HUES64 (cell line): ENCODE data around the gene DHRS9.
"Not testable (repeated sequence)": the region's sequence is repeated elsewhere in the genome, so short reads cannot be mapped to it uniquely, and the experiment has no call there.

Experiments used
- H3K27ac ChIP-seq: 2 replicates; pipeline ENCODE4 v1.7.0; 2013; ENCODE audit warnings: low read depth, low read length, inconsistent platforms
- H3K27me3 ChIP-seq: 2 replicates; pipeline ENCODE4 v1.6.1; 2013; ENCODE audit warnings: mild to moderate bottlenecking, low read length; ENCODE audit not compliant: insufficient read depth
- H3K36me3 ChIP-seq: 2 replicates; pipeline ENCODE4 v1.6.1; 2013; ENCODE audit warnings: mild to moderate bottlenecking, low read length; ENCODE audit not compliant: insufficient read depth
- H3K4me1 ChIP-seq: 2 replicates; pipeline ENCODE4 v1.6.1; 2013; ENCODE audit warnings: mild to moderate bottlenecking, low read length, moderate library complexity; ENCODE audit not compliant: insufficient read depth
- H3K4me3 ChIP-seq: 2 replicates; pipeline ENCODE4 v1.5.1; 2013; ENCODE audit warnings: mild to moderate bottlenecking, low read length, moderate library complexity
- H3K9ac ChIP-seq: 2 replicates; pipeline ENCODE4 v1.6.1; 2013; ENCODE audit warnings: mild to moderate bottlenecking, low read depth, low read length
- H3K9me3 ChIP-seq: 2 replicates; pipeline ENCODE4 v1.6.1; 2013; ENCODE audit warnings: low read depth, low read length; ENCODE audit not compliant: insufficient read depth
- WGBS: fragments of 150-250, 120-280 bp; methylation state at CpG from one replicate; pipeline ENCODE4 v1.1.7; 2013; ENCODE audit warnings: missing lambda C conversion rate; 5-methylcytosine and 5-hydroxymethylcytosine counted together

Gene DHRS9

DNA sequence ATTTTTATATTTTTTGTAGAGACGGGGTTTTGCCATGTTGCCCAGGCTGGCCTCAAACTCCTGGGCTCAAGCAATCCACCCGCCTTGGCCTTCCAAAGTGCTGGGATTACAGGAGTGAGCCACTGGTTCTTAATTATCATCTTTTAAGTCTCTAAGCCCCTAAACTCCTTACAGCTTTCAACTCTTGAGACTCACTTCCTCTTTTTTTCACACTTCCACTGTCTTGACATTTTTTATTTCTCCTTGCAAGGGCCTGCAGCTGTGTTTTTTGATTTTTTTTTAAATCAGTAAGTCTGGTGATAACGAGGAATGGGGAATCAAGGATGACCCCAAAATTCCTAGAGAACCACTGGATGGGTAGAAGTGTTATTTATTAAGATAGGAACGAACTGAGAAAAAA is 29.7 kb upstream of the DHRS9 start:
- no peak overlapping the region for H3K9ac ChIP-seq
- H3K27me3 ChIP-seq: no peaks in the 10 kb centered on the region
- 91% methylated on average over 4 of the region's 4 CpGs for WGBS
- no peaks in the 10 kb centered on the region; the same call in 1 of the 2 replicates for H3K9me3 ChIP-seq
- H3K4me3 ChIP-seq: no peak overlapping the region
- no peaks in the 10 kb centered on the region for H3K36me3 ChIP-seq
- H3K27ac ChIP-seq: no peak overlapping the region
- H3K4me1 ChIP-seq: 0 out of 2 replicates have a peak, but pooled peaks cover 3% of the 10 kb centered on the region

DNA sequence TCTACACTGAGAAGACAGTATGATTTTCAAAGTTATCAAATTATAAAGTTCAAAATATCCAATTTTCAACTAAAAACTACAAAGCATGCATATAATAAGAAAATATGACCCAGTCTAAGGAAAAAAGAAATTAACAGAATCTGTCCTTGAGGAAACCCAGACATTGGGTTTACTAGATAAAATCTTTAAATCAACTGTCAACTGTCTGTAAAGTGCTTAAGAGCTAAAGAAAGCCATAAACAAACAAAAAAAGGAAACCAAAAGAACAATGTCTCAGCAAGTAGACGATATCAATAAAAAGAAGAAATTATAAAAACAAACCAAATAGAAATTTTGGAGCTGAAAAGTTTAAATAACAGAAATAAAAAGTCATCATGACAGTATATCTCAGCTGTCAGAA is 27.8 kb upstream of the DHRS9 start:
- Histone ChIP-seq H3K36me3 (no peaks in the 10 kb centered on the region), H3K4me3 (no peak overlapping the region), H3K9me3 (no peaks in the 10 kb centered on the region; the same call in 1 of the 2 replicates), H3K4me1 (0 out of 2 replicates have a peak, but pooled peaks cover 3% of the 10 kb centered on the region), H3K9ac (no peak overlapping the region), H3K27me3 (no peaks in the 10 kb centered on the region), H3K27ac (no peak overlapping the region)
- no CpG with 5 or more reads among the region's 1 CpG for WGBS

DNA sequence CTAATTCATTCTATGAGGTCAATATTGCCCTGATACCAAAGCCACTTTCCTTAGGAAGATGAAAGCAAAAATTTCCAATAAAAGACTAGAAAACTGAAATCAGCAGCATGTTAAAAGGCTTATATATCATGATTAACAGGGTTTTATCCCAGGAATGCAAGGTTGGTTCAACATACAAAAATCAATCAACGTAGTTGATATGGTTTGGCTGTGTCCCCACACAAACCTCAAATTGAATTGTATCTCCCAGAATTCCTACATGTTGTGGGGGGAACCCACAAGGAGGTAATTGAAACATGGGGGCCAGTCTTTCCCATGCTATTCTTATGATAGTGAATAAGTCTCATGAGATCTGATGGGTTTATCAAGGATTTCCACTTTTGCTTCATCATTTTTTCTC is 26.5 kb upstream of the DHRS9 start:
- Histone ChIP-seq H3K9me3 (no peaks in the 10 kb centered on the region; the same call in 1 of the 2 replicates), H3K27ac (no peak overlapping the region), H3K36me3 (no peaks in the 10 kb centered on the region), H3K4me3 (no peak overlapping the region), H3K9ac (no peak overlapping the region), H3K4me1 (0 out of 2 replicates have a peak, but pooled peaks cover 3% of the 10 kb centered on the region), H3K27me3 (no peaks in the 10 kb centered on the region)
- WGBS: 100% methylated on average over 1 of the region's 1 CpG

DNA sequence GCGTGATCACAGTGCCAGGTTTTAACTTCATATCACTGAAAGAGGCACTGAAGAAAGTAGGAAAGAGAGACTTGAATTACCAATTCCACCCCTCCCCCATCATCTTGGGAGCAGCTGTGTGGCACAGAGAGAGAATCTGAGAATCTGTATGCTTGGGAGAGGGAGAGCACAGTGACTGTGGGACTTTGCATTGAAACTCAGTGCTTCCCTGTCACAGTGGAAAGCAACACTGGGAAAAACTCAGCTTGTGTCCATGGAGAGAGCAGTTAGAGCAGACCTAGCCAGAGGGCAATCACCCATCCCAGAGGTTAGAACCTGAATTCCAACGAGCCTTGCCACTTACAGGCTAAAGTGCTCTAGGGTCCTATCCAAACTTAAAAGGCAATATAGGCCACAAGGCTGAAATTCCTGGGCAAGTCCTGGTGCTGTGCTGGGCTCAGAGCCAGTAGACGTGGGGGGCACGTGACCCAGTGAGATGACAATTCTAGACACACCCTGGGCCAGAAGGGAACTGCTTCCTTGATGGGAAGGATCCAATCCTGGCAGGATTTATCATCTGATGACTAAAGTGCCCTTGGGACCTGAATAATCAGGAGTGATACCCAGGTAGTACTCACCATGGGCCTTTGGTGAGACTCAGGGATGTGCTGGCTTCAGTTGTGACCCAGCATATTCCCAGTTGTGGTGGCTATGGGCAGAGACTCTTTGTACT is 22.8 kb upstream of the DHRS9 start:
- no peak overlapping the region for H3K27ac ChIP-seq

DNA sequence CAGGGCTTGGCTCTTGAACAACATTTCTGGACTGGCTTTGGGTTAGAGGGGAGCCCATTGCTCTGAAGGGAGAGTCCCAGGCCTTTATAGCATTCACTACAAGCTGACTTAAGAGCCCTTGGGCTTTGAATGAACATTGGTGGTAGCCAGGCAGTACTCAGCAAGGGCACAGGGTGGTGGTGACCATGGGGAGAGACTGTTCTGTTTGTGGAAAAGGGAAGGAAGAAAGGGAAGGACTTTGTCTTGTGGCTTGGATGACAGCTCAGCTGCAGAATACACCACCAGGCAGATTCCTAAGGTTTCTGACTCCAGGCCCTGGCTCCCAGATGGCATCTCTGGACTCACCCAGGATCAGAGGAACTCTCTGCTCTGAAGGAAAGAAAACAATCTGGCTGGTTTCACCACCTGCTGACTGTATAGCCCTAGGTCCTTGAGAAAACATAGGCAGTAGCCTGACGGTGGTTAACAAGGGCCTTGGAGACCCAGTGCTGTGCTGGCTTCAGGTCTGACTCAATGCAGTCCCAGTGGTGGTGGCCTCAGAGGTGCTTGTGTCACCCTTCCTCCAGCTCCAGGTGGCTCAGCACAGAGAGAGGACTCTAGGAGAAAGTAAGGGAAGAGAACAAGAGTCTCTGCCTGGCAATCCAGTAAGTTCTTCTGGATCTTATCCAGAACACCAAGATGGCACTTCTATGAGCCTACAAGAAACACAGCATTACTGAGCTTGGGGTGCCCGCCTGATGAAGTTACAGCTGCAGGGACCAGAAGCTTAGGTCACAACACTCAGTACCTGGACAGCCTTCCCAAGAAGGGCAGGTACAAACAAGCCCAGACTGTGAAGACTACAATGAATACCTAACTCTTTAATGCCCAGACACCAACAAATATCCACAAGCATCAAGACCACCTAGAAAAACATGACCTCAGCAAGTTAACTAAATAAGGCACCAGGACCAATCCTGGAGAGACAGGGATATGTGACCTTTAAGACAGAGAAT is 21.8 kb upstream of the DHRS9 start:
- H3K9ac ChIP-seq: no peak overlapping the region
- 92% methylated on average over 2 of the region's 2 CpGs for WGBS
- H3K36me3 ChIP-seq: no peaks in the 10 kb centered on the region
- no peaks in the 10 kb centered on the region for H3K9me3 ChIP-seq
- no peak overlapping the region for H3K27ac ChIP-seq
- H3K4me3 ChIP-seq: no peak overlapping the region
- H3K27me3 ChIP-seq: no peaks in the 10 kb centered on the region
- H3K4me1 ChIP-seq: no peaks in the 10 kb centered on the region

More for the DNA sequence above, 22.8 kb upstream of the DHRS9 start:
- Histone ChIP-seq H3K36me3 (no peaks in the 10 kb centered on the region), H3K9ac (no peak overlapping the region), H3K9me3 (no peaks in the 10 kb centered on the region; the same call in 1 of the 2 replicates), H3K27me3 (no peaks in the 10 kb centered on the region), H3K4me1 (no peaks in the 10 kb centered on the region), H3K4me3 (no peak overlapping the region)
- 90% methylated on average over 4 of the region's 4 CpGs for WGBS

DNA sequence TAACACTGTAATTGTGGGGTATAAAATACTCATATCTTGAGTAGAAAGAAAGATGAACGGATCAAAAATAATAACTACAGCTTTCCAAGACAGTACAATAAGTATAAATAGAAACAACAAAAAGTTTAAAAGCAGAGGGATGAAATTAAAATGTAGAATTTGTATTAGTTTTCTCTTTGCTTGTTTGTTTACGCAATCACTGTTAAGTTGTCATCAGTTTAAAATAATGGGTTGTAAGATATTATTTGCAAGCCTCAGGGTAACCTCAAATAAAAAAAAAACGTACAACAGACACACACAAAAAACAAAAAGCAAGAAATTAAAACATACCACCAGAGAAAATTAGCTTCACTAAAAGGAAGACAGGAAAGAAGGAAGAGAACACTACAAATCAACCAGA is 20.2 kb upstream of the DHRS9 start:
- Histone ChIP-seq H3K36me3 (no peaks in the 10 kb centered on the region), H3K9me3 (no peaks in the 10 kb centered on the region), H3K27ac (no peak overlapping the region), H3K9ac (no peak overlapping the region), H3K4me3 (no peak overlapping the region), H3K4me1 (no peaks in the 10 kb centered on the region), H3K27me3 (no peaks in the 10 kb centered on the region)
- WGBS: 95% methylated on average over 2 of the region's 3 CpGs

DNA sequence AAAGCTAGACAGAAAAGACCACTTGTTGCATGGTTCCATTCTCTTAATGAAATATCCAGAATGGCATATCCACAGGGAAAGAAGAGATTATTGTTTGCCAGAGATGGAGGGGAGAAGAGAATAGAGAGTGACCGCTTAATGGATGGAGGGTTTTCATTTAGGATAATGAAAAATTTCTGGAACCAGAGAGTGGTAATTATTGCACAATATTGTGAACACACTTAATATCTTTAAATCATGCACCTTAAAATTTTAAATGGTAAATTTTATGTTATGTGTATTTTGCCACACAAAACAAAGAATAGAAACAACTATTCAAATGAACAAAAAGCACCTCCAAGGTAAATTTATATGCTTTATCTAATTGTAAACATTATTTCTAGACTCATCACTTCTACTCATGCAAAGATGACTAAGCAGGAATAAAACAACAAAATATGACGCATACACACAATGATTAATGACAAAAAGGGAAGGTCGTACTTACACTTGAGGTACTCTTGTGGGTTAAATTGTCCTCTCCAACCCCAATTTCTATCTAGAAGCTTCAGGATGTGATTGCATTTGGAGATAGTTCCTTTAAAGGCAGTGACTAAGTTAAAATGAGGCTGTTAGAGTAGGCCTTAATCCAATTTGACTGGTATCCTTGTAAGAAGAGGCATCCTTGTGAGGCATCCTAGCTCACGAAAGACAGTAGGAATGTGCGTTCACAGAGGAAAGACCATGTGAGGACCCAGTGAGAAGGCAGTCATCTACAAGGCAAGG is 18.7 kb upstream of the DHRS9 start:
- WGBS: 93% methylated on average over 5 of the region's 5 CpGs
- Histone ChIP-seq H3K4me3 (no peak overlapping the region), H3K9me3 (peaks cover 12% of the 10 kb centered on the region), H3K9ac (no peak overlapping the region), H3K27ac (no peak overlapping the region), H3K27me3 (no peaks in the 10 kb centered on the region), H3K4me1 (no peaks in the 10 kb centered on the region), H3K36me3 (no peaks in the 10 kb centered on the region)

DNA sequence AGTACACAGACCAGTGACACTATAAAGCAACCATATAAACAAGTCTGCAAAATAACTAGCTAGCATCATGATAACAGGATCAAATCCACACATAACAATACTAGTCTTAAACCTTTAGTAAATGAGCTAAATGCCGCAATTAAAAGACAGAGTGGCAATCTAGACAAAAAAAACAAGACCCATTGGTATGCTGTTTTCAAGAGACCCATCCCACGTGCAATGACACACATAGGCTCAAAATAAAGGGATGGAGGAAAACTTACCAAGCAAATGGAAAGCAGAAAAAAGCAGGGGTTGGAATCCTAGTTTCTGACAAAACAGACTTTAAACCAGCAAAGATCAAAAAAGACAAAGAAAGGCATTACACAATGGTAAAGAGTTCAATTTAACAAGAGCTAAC is 14.8 kb upstream of the DHRS9 start:
- peaks cover 12% of the 10 kb centered on the region for H3K9me3 ChIP-seq
- not testable (repeated sequence) for H3K27ac ChIP-seq, H3K27me3 ChIP-seq, H3K9ac ChIP-seq, H3K36me3 ChIP-seq, H3K4me1 ChIP-seq, H3K4me3 ChIP-seq
- 90% methylated on average over 2 of the region's 2 CpGs for WGBS

DNA sequence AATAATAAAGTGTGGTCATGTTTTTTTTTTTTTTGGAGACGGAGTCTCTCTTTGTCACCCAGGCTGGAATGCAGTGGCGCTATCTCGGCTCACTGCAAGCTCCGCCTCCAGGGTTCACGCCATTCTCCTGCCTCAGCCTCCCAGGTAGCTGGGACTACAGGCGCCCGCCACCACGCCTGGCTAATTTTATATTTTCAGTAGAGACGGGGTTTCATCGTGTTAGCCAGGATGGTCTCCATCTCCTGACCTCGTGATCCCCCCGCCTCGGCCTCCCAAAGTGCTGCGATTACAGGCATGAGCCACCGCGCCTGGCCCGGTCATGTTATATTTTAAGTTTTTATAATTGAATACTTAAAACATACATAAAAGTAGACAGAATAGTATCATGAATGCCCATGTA is 5.2 kb upstream of the DHRS9 start:
- not testable (repeated sequence) for H3K4me3 ChIP-seq, H3K9me3 ChIP-seq, H3K36me3 ChIP-seq, H3K27ac ChIP-seq, H3K4me1 ChIP-seq, H3K27me3 ChIP-seq, H3K9ac ChIP-seq
- 98% methylated on average over 14 of the region's 17 CpGs for WGBS

DNA sequence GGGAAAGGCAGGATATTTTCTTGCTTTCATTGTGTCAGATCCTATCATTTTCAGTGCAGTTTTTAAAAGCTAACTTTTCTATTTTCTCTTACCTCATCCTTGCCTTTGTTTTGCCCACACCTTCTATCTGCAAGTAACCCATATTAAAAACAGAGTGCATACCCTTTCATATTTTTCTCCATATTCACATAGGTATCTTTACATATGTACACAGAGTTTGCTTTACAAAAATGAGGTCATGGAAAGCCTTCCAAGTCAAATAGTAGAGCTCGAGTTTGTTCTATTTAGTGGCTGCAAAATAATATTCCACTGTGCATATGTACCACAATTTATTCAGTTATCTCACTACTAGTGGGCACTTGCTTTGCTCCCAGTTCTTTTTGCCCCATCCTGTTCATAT is 3.9 kb upstream of the DHRS9 start:
- no peaks in the 10 kb centered on the region for H3K9me3 ChIP-seq
- WGBS: 100% methylated on average over 1 of the region's 1 CpG
- H3K9ac ChIP-seq: no peak overlapping the region
- H3K4me3 ChIP-seq: no peak overlapping the region
- H3K4me1 ChIP-seq: no peaks in the 10 kb centered on the region
- no peak overlapping the region for H3K27ac ChIP-seq
- H3K36me3 ChIP-seq: no peaks in the 10 kb centered on the region
- no peaks in the 10 kb centered on the region for H3K27me3 ChIP-seq
